Motor neuron (in vitro differentiated cells): Measurements from ENCODE around the gene FAM3D. TPM values are rescaled to one million over a fixed set of nuclear protein-coding genes. Genes with fewer than 3 reads are reported as not detected.
"Not testable (repeated sequence)": the region's sequence is repeated elsewhere in the genome, so short reads cannot be mapped to it uniquely, and the experiment has no call there.

ENCODE experiments used
- ATAC-seq, 8 experiments: fragments of 200-7000 bp; cut with Tn5 transposase; replicated peaks in 6 of 8; 2 replicates each; pipeline ENCODE4 v1.8.0; 2021; ENCODE audit warnings: mild to moderate bottlenecking in 8 of 8, moderate library complexity in 8 of 8
- H3K27ac ChIP-seq, 2 donors: fragments of 250-450 bp; sonication (Bioruptor Pico); 2 replicates each; pipeline ENCODE4 v1.9.0; 2021; ENCODE audit warnings: antibody characterized with exemption in 2 of 2, mild to moderate bottlenecking in 2 of 2, moderate library complexity in 1 of 2
- H3K4me1 ChIP-seq, 2 donors: fragments of 250-450 bp; sonication (Bioruptor Pico); replicated peaks in 1 of 2; 2 replicates each; pipeline ENCODE4 v1.6.1; 2021; ENCODE audit warnings: antibody characterized with exemption in 2 of 2, mild to moderate bottlenecking in 2 of 2, moderate library complexity in 1 of 2
- H3K4me3 ChIP-seq, 5 donors: fragments of 250-450 bp; sonication (Bioruptor Pico); 2 replicates each; pipeline ENCODE4 v1.9.0; 2021; ENCODE audit warnings: antibody characterized with exemption in 5 of 5, mild to moderate bottlenecking in 5 of 5, moderate library complexity in 4 of 5
- WGBS, 10 experiments: fragments of 450-650 bp; shearing (Covaris generic); methylation state at CpG; one replicate each; pipeline ENCODE4 v1.0.0; 2022; 5-methylcytosine and 5-hydroxymethylcytosine counted together
- in situ Hi-C, 9 experiments: fragments of 400-800 bp; cut with MboI; loops; one replicate each; pipeline ENCODE4 v1.15.0; 2021; ENCODE audit warnings: low sequenced_read_pairs in 9 of 9, low pct_unique_long_range_greater_than_20kb in 2 of 9; ENCODE audit not compliant: unreplicated experiment in 9 of 9
- total RNA-seq, 8 experiments: library from RNA; unstranded; fragments of 300-600 nt; gene quantifications; 2 replicates each; pipeline versions ENCODE4 v1.2.3 to v1.2.4, GENCODE V29; 2022

FAM3D gene, protein sequence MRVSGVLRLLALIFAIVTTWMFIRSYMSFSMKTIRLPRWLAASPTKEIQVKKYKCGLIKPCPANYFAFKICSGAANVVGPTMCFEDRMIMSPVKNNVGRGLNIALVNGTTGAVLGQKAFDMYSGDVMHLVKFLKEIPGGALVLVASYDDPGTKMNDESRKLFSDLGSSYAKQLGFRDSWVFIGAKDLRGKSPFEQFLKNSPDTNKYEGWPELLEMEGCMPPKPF
- under 1 TPM in 4 of 8 experiments, not detected in 4; 0.16 to 0.50 (median 0.18) TPM for total RNA-seq

DNA sequence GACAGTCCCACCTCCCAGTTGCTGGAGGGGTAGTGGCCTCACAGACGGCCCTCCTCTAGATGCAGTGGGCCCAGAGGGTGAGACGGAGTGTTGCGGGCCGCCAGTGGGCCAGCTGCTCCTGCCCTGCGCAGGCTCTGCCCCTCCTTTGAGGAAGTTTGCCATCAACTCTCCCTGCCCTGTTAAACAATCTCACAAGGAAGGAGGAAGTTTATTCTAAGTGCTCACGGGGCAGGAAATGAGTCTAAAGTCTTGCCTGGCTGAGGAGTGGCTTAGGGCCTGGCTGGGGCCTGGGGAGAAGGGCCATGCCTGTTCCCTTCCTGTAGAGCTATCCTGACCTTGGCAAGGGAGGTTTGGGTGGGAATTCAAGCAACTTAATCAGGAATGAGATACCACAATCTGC lies at the start of gene FAM3D:
TSS of gene FAM3D (minus strand) at position 92 of the 400 bp plus-strand sequence. CDS start 11,211 bp downstream, outside the sequence.
- Histone ChIP-seq H3K4me1 (peaks cover 5 to 10% of the 10 kb centered on the region in 2 donors), H3K4me3 (no peak within 1 kb of the TSS), H3K27ac (no peak within 1 kb of the TSS)
- no peak for ATAC-seq
- in situ Hi-C loops = no loop called here
- 80 to 100% methylated on average over 1 of the region's 6 CpGs; no CpG with 5 or more reads in 8 of the 10 experiments for WGBS, 10 experiments

DNA sequence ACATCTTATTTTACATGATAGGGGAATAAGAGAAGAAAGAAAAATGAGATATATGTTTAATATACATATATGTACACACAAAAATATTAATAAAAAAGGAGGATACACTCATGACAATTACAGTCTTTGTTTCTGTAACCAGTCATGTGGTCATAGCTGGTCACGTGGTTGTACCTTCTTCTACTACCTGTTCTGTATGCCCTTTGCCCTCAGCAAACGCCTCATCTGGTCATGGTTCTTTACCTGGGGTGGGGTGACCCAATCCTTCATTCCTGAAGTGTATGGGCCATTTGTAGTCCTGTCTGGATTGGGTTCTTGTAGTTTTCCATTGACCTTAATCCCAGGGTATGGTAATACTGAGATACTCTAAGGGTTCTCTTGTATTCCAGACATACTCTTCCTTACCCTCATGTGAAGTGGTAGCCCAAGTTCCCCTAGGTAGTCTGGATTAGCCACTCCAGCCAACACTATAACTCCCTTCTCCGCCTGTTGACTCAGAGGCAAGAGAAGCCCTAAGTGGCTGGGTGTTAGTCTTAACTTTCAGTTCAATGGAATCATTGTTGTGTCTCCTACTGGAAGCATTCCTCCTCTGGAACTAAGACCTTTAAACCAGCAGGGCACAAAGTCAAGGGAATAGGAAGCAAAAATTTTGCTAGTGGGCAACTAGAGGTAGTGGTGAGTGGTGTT lies 47.3 kb upstream of the FAM3D start:
- Histone ChIP-seq H3K4me1 (no peaks in the 10 kb centered on the region), H3K27ac (no peak overlapping the region), H3K4me3 (no peak overlapping the region)
- WGBS, 10 experiments = 0 to 100% (median 75%) methylated on average over 1 to 2 of the region's 3 CpGs
- in situ Hi-C loops = no loop called here
- ATAC-seq = no peak

DNA sequence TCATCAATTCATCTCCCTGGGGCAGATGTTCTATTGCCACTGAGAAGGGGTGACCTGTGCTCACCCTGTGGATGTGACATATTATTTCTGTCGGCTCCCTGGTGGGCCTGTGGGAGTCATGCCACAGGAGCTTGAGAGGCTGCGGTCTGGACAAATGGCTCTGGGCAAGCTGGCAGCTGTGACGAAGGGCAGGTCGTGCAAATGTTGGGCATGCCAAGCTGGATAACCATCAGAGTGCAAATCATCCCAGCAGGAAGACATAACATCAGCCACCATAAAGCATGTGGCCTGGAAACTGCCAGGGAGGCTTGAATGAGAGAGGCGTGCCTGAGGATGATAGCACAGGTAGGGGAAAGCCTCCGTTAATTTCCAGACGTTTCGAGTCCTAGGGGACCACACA lies 45.3 kb upstream of the FAM3D start:
- H3K4me3 ChIP-seq = no peak overlapping the region
- no peak for ATAC-seq
- 75 to 92% (median 85%) methylated on average over 4 to 6 of the region's 8 CpGs; no CpG with 5 or more reads in 7 of the 10 experiments for WGBS, 10 experiments
- no peaks in the 10 kb centered on the region for H3K4me1 ChIP-seq
- in situ Hi-C loops = no loop called here
- H3K27ac ChIP-seq = no peak overlapping the region

DNA sequence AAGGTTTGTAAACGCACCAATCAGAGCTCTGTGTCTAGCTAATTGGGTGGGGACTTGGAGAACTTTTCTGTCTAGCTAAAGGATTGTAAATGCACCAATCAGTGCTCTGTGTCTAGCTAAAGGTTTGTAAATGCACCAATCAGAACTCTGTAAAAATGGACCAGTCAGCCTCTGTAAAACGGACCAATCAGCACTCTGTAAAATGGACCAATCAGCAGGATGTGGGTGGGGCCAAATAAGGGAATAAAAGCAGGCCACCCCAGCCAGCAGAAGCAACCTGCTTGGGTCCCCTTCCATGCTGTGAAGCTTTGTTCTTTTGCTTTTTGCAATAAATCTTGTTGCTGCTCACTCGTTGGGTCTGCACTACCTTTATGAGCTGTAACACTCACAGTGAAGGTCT lies 42.4 kb upstream of the FAM3D start:
- ATAC-seq, H3K4me3 ChIP-seq, H3K27ac ChIP-seq, H3K4me1 ChIP-seq, in situ Hi-C loops: not testable (repeated sequence)
- 20 to 91% (median 70%) methylated on average over 1 to 3 of the region's 3 CpGs; no CpG with 5 or more reads in 2 of the 10 experiments for WGBS, 10 experiments

DNA sequence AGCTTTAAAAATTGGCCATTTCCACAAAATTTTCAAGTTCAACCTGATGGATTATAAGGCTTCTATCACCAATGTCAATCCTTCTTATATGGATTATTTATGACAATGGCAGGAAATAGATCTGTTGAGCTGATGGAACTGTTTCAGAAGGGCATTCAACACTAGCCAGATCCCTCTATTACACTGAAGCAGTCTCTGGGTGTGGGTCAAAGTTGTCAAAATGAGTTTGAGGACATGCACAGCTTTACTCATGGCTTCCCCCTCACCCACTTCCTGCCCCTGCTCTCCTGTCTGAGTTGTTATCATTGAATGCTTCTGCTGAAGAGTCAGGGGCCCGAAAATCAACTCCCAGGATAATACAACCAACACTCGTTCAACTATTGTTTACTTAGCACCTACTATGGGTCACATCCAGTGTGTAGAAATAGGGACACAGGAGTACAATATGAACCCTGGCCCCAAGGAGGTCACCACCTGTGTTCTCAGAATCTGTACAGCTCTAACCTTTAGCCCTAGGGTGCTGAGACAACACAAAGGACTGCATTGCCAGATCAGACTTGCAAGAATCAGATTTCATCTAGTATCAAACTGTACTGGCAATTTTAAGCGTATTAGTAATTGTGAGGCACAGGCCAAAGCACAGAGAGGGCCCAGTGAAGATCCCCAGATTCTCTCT lies 41.7 kb upstream of the FAM3D start:
- WGBS, 10 experiments = 26 to 100% (median 83%) methylated on average over 1 to 2 of the region's 3 CpGs; no CpG with 5 or more reads in 3 of the 10 experiments
- H3K4me3 ChIP-seq = no peak overlapping the region
- no peaks in the 10 kb centered on the region for H3K4me1 ChIP-seq
- no peak overlapping the region for H3K27ac ChIP-seq
- in situ Hi-C loops = no loop called here
- ATAC-seq = no peak

DNA sequence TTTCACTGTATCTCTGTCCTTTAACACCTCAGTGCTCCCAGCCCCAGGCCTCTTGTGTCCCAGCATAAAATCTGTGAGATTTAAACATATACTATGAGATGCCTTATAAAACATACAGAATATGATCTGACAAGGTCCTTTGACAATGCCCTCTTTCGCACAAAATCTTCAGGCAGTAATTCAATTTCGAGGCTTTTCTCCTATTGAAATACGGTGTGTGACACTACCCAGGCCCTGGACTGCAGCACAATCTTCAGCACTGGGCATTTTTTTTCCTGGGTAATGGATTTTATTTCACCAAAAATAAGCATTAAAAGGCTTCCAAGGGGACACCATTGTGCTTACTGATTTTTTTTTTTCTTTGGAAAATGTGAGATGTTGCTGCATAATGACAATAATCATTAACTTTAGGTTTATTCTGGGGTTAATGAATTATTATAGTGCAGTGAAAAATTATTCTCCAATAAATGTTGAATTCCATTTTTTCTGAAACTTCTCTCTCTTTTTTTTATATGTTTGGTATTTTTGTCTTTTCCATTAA lies 40.9 kb upstream of the FAM3D start:
- H3K4me1 ChIP-seq = no peaks in the 10 kb centered on the region
- H3K27ac ChIP-seq = no peak overlapping the region
- in situ Hi-C loops = no loop called here
- no peak for ATAC-seq
- 17 to 100% (median 75%) methylated on average over 1 to 3 of the region's 3 CpGs; no CpG with 5 or more reads in 1 of the 10 experiments for WGBS, 10 experiments
- H3K4me3 ChIP-seq = no peak overlapping the region

DNA sequence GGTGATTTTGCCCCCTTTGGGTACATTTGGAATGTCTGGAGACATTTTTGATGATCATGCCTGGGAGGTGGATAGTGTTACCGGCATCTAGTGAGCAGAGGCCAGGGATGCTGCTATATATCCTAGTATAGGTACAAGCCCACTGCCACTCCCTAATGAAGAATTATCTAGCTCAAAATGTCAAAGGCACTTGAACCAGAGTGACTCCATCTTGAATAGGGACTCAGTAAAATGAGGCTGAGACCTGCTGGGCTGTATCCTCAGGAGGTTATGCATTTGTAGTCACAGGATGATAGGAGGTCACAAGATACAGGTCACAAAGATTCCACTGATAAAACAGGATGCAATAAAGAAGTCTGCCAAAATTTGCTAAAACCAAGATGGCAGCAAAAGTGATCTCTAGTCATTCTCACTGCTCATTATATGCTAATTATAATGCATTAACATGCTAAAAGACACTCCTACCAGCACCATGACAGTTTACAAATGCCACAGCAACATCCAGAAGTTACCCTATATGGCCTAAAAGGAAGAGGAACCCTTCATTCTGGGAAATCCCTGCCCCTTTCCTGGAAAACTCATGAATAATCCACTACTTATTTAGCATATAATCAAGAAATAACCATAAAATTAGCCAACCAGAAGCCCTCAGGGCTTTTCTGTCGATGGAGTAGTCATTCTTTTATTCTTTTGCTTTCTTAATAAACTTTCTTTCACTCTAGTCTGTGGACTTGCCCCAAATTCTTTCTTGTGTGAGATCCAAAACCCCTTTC lies 40.0 kb upstream of the FAM3D start:
- 0 to 100% (median 54%) methylated on average over 1 to 2 of the region's 2 CpGs; no CpG with 5 or more reads in 2 of the 10 experiments for WGBS, 10 experiments
- H3K4me3 ChIP-seq = no peak overlapping the region
- in situ Hi-C loops = no loop called here
- no peaks in the 10 kb centered on the region for H3K4me1 ChIP-seq
- peak in 3 of 8 experiments; percentile 64 to 77 (median 65) for ATAC-seq
- no peak overlapping the region for H3K27ac ChIP-seq

DNA sequence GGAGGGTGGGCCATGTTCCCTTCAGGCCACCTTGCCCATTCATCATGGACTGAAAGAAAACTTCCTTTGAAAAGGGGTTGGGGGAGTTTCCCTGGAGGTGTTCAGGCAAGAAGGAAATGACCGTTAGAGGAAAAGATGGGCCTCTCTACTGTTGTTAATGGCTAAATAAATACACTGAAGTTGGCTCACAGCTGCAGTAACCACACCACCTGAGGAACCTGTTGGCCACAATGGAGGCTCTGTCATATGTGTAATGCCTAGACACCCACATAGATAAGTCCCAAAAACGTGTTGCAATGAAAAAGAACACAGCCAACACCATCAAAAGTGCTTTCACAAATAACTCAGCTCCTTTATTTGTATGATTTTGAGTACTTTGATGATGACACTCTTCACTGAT lies 38.2 kb upstream of the FAM3D start:
- H3K4me1 ChIP-seq = no peaks in the 10 kb centered on the region
- ATAC-seq = no peak
- in situ Hi-C loops = no loop called here
- no peak overlapping the region for H3K27ac ChIP-seq
- H3K4me3 ChIP-seq = no peak overlapping the region
- 20 to 100% (median 50%) methylated on average over 1 to 2 of the region's 2 CpGs; no CpG with 5 or more reads in 1 of the 10 experiments for WGBS, 10 experiments

DNA sequence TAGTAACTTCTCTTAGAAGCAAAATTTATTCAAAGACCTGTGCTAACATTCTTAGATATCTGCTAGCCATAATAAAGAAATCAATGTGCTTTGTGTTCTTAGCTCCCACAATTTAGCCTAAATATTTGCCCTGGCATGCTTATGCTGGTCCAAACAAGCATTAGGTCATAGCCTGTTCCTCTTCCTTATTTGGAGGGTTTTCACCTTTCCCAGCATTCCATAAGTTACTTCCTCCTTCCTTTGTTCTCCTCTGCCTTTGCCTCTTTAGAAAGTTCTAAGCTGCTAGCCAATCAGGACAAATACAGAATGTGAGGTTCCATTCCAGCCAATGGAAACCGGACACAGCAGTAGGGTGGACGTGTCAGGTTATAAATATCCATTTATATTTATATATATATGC lies 37.7 kb upstream of the FAM3D start:
- H3K4me1 ChIP-seq, H3K4me3 ChIP-seq, H3K27ac ChIP-seq, ATAC-seq, in situ Hi-C loops: not testable (repeated sequence)
- WGBS, 10 experiments = 50 to 100% (median 92%) methylated on average over 1 to 2 of the region's 2 CpGs; no CpG with 5 or more reads in 5 of the 10 experiments

DNA sequence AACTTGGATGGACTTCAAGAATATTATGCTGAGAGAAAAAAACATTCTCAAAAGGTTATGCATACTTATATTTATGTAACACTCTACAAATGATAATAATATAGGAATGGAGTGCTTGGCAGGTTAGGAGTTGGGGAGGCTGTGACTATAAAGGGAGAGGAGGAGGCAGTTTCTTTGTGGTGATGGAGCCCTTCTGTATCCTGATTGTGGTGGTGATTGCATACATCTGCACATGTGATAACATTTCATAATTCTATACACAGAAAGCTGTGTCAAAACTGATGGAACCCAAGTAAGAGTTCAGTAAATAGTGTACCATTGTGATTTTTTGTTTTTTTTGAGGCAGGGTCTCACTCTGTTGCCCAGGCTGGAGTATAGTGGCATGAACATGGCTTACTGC lies 31.7 kb upstream of the FAM3D start:
- in situ Hi-C loops = no loop called here

DNA sequence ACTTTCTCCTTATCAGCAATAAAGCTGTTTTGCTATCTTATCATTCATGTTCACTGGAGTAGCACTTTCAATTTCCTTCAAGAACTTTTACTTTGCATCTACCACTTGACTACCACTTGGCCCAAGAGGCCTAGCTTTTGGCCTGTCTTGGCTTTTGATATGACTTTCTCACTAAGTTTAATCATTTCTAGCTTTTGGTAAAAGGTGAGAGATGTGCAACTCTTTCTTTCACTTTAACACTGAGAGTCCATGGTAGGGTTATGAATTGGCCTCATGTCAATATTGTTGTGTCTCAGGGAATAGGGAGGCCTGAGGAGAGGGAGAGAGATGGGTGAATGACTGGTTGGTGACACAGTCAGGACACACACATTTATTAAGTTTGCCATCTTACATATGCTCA lies 31.0 kb upstream of the FAM3D start:
- H3K4me3 ChIP-seq = no peak overlapping the region
- in situ Hi-C loops = no loop called here
- H3K27ac ChIP-seq = no peak overlapping the region
- ATAC-seq = no peak
- no peaks in the 10 kb centered on the region for H3K4me1 ChIP-seq

More for the DNA sequence above, 31.7 kb upstream of the FAM3D start:
- ATAC-seq = no peak
- Histone ChIP-seq H3K4me1 (no peaks in the 10 kb centered on the region), H3K4me3 (no peak overlapping the region), H3K27ac (no peak overlapping the region)

DNA sequence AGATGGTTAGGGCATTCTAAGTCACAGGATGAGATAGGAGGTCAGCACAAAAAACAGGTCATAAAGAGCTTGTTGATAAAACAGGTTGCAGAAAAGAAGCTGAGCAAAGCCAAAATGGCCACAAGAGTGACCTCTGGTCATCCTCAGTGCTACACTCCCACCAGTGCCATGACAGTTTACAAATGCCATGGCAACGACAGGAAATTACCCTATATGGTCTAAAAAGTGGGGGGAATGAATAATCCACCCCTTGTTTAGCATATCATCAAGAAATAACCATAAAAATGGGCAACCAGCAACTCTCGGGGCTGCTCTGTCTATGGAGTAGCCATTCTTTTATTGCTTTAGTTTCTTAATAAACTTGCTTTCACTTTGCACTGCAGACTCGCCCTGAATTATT lies 30.2 kb upstream of the FAM3D start:
- WGBS, 10 experiments = 21 to 100% (median 54%) methylated on average over 1 to 3 of the region's 3 CpGs; no CpG with 5 or more reads in 1 of the 10 experiments
- ATAC-seq = not testable (repeated sequence)

More for the DNA sequence above, 30.2 kb upstream of the FAM3D start:
- H3K4me3 ChIP-seq, H3K27ac ChIP-seq, in situ Hi-C loops, H3K4me1 ChIP-seq: not testable (repeated sequence)
